IMR-90 (cell line): ENCODE measurements around the gene SLC2A13. TPM values are rescaled to one million over a fixed set of nuclear protein-coding genes. Genes with fewer than 3 reads are reported as not detected.

ENCODE experiments used
- ATAC-seq: fragments of 200-7000 bp; cut with Tn5 transposase; 2 replicates; pipeline ENCODE4 v1.9.1; 2020; ENCODE audit warnings: low read depth, mild to moderate bottlenecking, moderate library complexity
- BruUV-seq: library from RNA; stranded (reverse); fragments of 400-500 nt; replicated peaks from 2 replicates; lab custom pipeline; 2021; lab: Mats Ljungman, UMichigan
- CTCF ChIA-PET: fragments of 300-600 bp; formaldehyde crosslinking; extraction: SDS; loops from one replicate; lab custom pipeline; 2021; ENCODE audit warnings: antibody characterized with exemption; lab: Yijun Ruan, JAX
- POLR2A ChIA-PET: fragments of 300-600 bp; sonication (Branson Sonifier 250); formaldehyde crosslinking; loops from one replicate; lab custom pipeline; 2022; ENCODE audit warnings: antibody characterized with exemption; ENCODE audit not compliant: unreplicated experiment; lab: Charles Lee
- DNase-seq: peaks from one replicate; pipeline ENCODE4 v3.0.0; 2013
- H2AFZ ChIP-seq: replicated peaks from 2 replicates; pipeline ENCODE3; 2013; ENCODE audit warnings: low read length, mild to moderate bottlenecking; ENCODE audit not compliant: poor library complexity
- H2AK5ac ChIP-seq: 2 replicates; pipeline ENCODE4 v1.6.1; 2013; ENCODE audit warnings: low read depth, low read length, inconsistent platforms
- H2AK9ac ChIP-seq: replicated peaks from 2 replicates; pipeline ENCODE3; 2013; ENCODE audit warnings: mild to moderate bottlenecking, low read depth, low read length, moderate library complexity; ENCODE audit not compliant: poor library complexity
- H2BK120ac ChIP-seq: 2 replicates; pipeline ENCODE4 v1.6.1; 2013; ENCODE audit warnings: low read depth, low read length, inconsistent platforms
- H2BK15ac ChIP-seq: 3 replicates; pipeline ENCODE4 v1.6.1; 2013; ENCODE audit warnings: low read depth, low read length, inconsistent platforms
- H2BK20ac ChIP-seq: 2 replicates; pipeline ENCODE4 v1.6.1; 2013; ENCODE audit warnings: low read depth, mild to moderate bottlenecking, inconsistent platforms, low read length, moderate library complexity
- H2BK5ac ChIP-seq: 2 replicates; pipeline ENCODE4 v1.6.1; 2013; ENCODE audit warnings: mild to moderate bottlenecking, low read depth, low read length, inconsistent platforms; ENCODE audit not compliant: poor library complexity, severe bottlenecking
- H3K14ac ChIP-seq: replicated peaks from 2 replicates; pipeline ENCODE4 v1.6.1; 2013; ENCODE audit warnings: low read depth, low read length, inconsistent platforms
- H3K18ac ChIP-seq: 2 replicates; pipeline ENCODE4 v1.6.1; 2013; ENCODE audit warnings: low read depth, low read length, control low read depth
- H3K23ac ChIP-seq: 2 replicates; pipeline ENCODE4 v1.6.1; 2013; ENCODE audit warnings: low read depth, low read length, inconsistent platforms
- H3K27ac ChIP-seq: 2 replicates; pipeline ENCODE4 v1.5.1; 2013; ENCODE audit warnings: mild to moderate bottlenecking, control low read depth, low read length; ENCODE audit not compliant: insufficient read depth
- H3K27me3 ChIP-seq: 2 replicates; pipeline ENCODE4 v1.6.1; 2013; ENCODE audit warnings: low read length; ENCODE audit not compliant: control insufficient read depth, insufficient read depth
- H3K36me3 ChIP-seq: 2 replicates; pipeline ENCODE4 v1.6.1; 2013; ENCODE audit warnings: low read length, mixed read lengths; ENCODE audit not compliant: control insufficient read depth, insufficient read depth
- H3K4ac ChIP-seq: 2 replicates; pipeline ENCODE4 v1.6.1; 2013; ENCODE audit warnings: low read depth, low read length, inconsistent platforms
- H3K4me1 ChIP-seq: 2 replicates; pipeline ENCODE4 v1.6.1; 2013; ENCODE audit warnings: low read length, mixed read lengths; ENCODE audit not compliant: control insufficient read depth, insufficient read depth
- H3K4me2 ChIP-seq: 2 replicates; pipeline ENCODE4 v1.6.1; 2013; ENCODE audit warnings: low read depth, mild to moderate bottlenecking, control low read depth, low read length, moderate library complexity
- H3K4me3 ChIP-seq: 2 replicates; pipeline ENCODE4 v1.5.1; 2013; ENCODE audit warnings: low read depth, mild to moderate bottlenecking, control low read depth, low read length, moderate library complexity; ENCODE audit not compliant: insufficient read depth
- H3K56ac ChIP-seq: 2 replicates; pipeline ENCODE4 v1.6.1; 2013; ENCODE audit warnings: low read length, inconsistent platforms; ENCODE audit not compliant: insufficient read depth; ENCODE audit errors: extremely low read depth
- H3K79me1 ChIP-seq, 2 experiments: 2 replicates each; pipeline ENCODE4 v1.6.1; 2013; ENCODE audit warnings: low read length in 2 of 2, inconsistent platforms in 1 of 2, low read depth in 1 of 2
- H3K9ac ChIP-seq: 2 replicates; pipeline ENCODE4 v1.6.1; 2013; ENCODE audit warnings: low read depth, low read length, control low read depth
- H3K9me1 ChIP-seq: 2 replicates; pipeline ENCODE4 v1.6.1; 2013; ENCODE audit warnings: low read length, inconsistent platforms; ENCODE audit not compliant: insufficient read depth
- H3K9me3 ChIP-seq: 2 replicates; pipeline ENCODE4 v1.6.1; 2013; ENCODE audit warnings: low read length; ENCODE audit not compliant: control insufficient read depth, insufficient read depth
- H4K20me1 ChIP-seq: 2 replicates; pipeline ENCODE4 v1.6.1; 2013; ENCODE audit warnings: low read length, inconsistent platforms; ENCODE audit not compliant: insufficient read depth
- H4K5ac ChIP-seq: 2 replicates; pipeline ENCODE4 v1.6.1; 2013; ENCODE audit warnings: mild to moderate bottlenecking, low read depth, low read length, control low read depth
- H4K8ac ChIP-seq, 2 experiments: 2 replicates each; pipeline ENCODE4 v1.6.1; 2013; ENCODE audit warnings: low read depth in 2 of 2, low read length in 2 of 2, control low read depth in 1 of 2, inconsistent platforms in 1 of 2
- H4K91ac ChIP-seq: 2 replicates; pipeline ENCODE4 v1.6.1; 2013; ENCODE audit warnings: low read depth, low read length, inconsistent platforms; ENCODE audit not compliant: insufficient read depth
- CEBPB ChIP-seq: IDR thresholded peaks from 2 replicates; pipeline ENCODE4 v1.6.1; 2012; ENCODE audit warnings: low read depth, low read length, improper control_type of control experiment
- CHD1 ChIP-seq: IDR thresholded peaks from 2 replicates; pipeline ENCODE4 v1.6.1; 2012; ENCODE audit warnings: low read depth, low read length, improper control_type of control experiment
- FOS ChIP-seq: fragments of 150-350 bp; IDR thresholded peaks from 2 replicates; pipeline ENCODE4 v1.6.1; 2016; ENCODE audit warnings: low read depth, low read length
- MAZ ChIP-seq: IDR thresholded peaks from 2 replicates; pipeline ENCODE4 v1.6.1; 2012; ENCODE audit warnings: low read depth, mild to moderate bottlenecking, low read length, improper control_type of control experiment, moderate library complexity, borderline replicate concordance
- NFE2L2 ChIP-seq: fragments of 150-350 bp; IDR thresholded peaks from 2 replicates; pipeline ENCODE4 v1.6.1; 2016; ENCODE audit warnings: low read depth, mild to moderate bottlenecking, low read length
- POLR2A ChIP-seq: IDR thresholded peaks from 2 replicates; pipeline ENCODE4 v1.6.1; 2012; ENCODE audit warnings: mild to moderate bottlenecking, low read depth, low read length
- RAD21 ChIP-seq: IDR thresholded peaks from 2 replicates; pipeline ENCODE4 v1.6.1; 2012; ENCODE audit warnings: low read length, improper control_type of control experiment
- SMC3 ChIP-seq: fragments of 150-350 bp; IDR thresholded peaks from 2 replicates; pipeline ENCODE4 v1.6.1; 2016; ENCODE audit warnings: low read depth, mild to moderate bottlenecking, antibody characterized with exemption, low read length, moderate library complexity
- WGBS, 2 experiments: methylation state at CpG; one replicate each; pipeline versions ENCODE4 v1.1.5 to v1.1.7; 2013; ENCODE audit warnings: missing lambda C conversion rate in 2 of 2; ENCODE audit not compliant: insufficient read length in 1 of 2; ENCODE audit errors: extremely low coverage in 2 of 2; 5-methylcytosine and 5-hydroxymethylcytosine counted together
- dilution Hi-C: fragments of 300-500 bp; cut with HindIII; formaldehyde crosslinking; loops from one replicate; pipeline ENCODE4 v1.14.3; 2018; ENCODE audit warnings: low sequenced_read_pairs; ENCODE audit not compliant: unreplicated experiment
- in situ Hi-C: fragments of 300-500 bp; cut with MboI; formaldehyde crosslinking; loops from 3 replicates; pipeline ENCODE4 v1.14.3; 2019; ENCODE audit warnings: low sequenced_read_pairs, inconsistent platforms, mixed read lengths
- intact Hi-C: fragments of 100-400 bp; cut with micrococcal nuclease; formaldehyde crosslinking; loops from 2 replicates; pipeline ENCODE4 v1.10.0; 2022
- polyA plus RNA-seq, 3 experiments: library from polyadenylated mRNA; depleted of rRNA; stranded (reverse); fragments of >200 nt; gene quantifications; 2 replicates each; pipeline ENCODE4 v1.2.3, GENCODE V29; 2012; ENCODE audit warnings: low replicate concordance in 1 of 3
- total RNA-seq: library from RNA; depleted of rRNA; stranded (reverse); fragments of >200 nt; gene quantifications from 2 replicates; pipeline ENCODE4 v1.2.3, GENCODE V29; 2012
- TF ChIP-seq, protein P1 (sequence below): conservative IDR thresholded peaks from 2 replicates; pipeline ENCODE4 v1.5.1; 2012; ENCODE audit warnings: mild to moderate bottlenecking, low read depth, low read length, improper control_type of control experiment
- TF ChIP-seq, protein P2 (sequence below): fragments of 150-350 bp; IDR thresholded peaks from 2 replicates; pipeline ENCODE4 v1.6.1; 2016; ENCODE audit warnings: low read depth, mild to moderate bottlenecking, low read length, moderate library complexity, borderline replicate concordance

SLC2A13 gene
- total and polyA plus RNA-seq, 2 of the 4 experiments (the other 2 are of a cell fraction), result 1.5 to 3.9 TPM

DNA sequence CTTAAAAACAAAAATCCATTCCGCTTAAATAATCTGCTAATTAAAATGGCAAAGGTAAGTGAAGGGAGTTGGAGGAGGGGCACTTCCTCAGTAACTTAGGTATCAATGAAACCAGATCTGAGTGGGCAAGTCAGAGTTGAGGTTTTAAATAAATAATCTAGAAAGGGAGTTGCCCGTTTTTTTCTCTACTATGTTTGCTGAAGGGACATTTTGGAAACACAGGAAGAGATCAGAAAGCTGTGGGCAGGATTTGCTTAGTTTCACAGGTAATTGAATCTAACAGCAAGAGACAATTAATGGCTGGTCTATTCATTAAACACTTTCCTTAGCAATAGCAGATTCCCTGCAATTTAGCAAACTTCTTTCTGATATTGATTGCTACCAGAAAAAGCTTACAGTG, 300.2 kb downstream of the SLC2A13 start:
- Histone ChIP-seq H3K23ac (no peak overlapping the region), H2BK20ac (no peak overlapping the region), H3K18ac (no peak overlapping the region), H3K14ac (no peak overlapping the region), H2BK120ac (no peak overlapping the region), H3K4me2 (no peak overlapping the region), H2BK5ac (no peak overlapping the region), H4K91ac (no peak overlapping the region), H2AK5ac (no peak overlapping the region), H4K8ac (no peak overlapping the region), H4K20me1 (no peaks in the 10 kb centered on the region), H3K9ac (no peak overlapping the region), H4K5ac (no peak overlapping the region), H2AK9ac (no peak overlapping the region), H3K79me1 (no peaks in the 10 kb centered on the region), H2AFZ (no peak overlapping the region), H3K27ac (no peak overlapping the region), H3K9me1 (no peaks in the 10 kb centered on the region), H3K4me1 (no peaks in the 10 kb centered on the region), H3K36me3 (no peaks in the 10 kb centered on the region), H3K9me3 (no peaks in the 10 kb centered on the region), H3K4me3 (no peak overlapping the region), H3K27me3 (no peaks in the 10 kb centered on the region), H3K4ac (no peak overlapping the region), H2BK15ac (no peak overlapping the region), H3K56ac (no peak overlapping the region)
- no peak for DNase-seq
- no TSS peak for BruUV-seq
- no peak for ATAC-seq
- ChIA-PET POLR2A (no interaction called here), CTCF (no interaction called here)
- WGBS, 2 experiments, result no CpG with 5 or more reads among the region's 2 CpGs
- in situ Hi-C loops, result no loop called here
- intact Hi-C loops, result no loop called here
- dilution Hi-C loops, result no loop called here
- TF ChIP-seq SMC3 (no peak), FOS (no peak), CHD1 (no peak), RAD21 (no peak), POLR2A (no peak), CEBPB (no peak), NFE2L2 (no peak), MAZ (no peak)
- TF ChIP-seq, protein P1, sequence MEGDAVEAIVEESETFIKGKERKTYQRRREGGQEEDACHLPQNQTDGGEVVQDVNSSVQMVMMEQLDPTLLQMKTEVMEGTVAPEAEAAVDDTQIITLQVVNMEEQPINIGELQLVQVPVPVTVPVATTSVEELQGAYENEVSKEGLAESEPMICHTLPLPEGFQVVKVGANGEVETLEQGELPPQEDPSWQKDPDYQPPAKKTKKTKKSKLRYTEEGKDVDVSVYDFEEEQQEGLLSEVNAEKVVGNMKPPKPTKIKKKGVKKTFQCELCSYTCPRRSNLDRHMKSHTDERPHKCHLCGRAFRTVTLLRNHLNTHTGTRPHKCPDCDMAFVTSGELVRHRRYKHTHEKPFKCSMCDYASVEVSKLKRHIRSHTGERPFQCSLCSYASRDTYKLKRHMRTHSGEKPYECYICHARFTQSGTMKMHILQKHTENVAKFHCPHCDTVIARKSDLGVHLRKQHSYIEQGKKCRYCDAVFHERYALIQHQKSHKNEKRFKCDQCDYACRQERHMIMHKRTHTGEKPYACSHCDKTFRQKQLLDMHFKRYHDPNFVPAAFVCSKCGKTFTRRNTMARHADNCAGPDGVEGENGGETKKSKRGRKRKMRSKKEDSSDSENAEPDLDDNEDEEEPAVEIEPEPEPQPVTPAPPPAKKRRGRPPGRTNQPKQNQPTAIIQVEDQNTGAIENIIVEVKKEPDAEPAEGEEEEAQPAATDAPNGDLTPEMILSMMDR, result no peak
- TF ChIP-seq, protein P2, sequence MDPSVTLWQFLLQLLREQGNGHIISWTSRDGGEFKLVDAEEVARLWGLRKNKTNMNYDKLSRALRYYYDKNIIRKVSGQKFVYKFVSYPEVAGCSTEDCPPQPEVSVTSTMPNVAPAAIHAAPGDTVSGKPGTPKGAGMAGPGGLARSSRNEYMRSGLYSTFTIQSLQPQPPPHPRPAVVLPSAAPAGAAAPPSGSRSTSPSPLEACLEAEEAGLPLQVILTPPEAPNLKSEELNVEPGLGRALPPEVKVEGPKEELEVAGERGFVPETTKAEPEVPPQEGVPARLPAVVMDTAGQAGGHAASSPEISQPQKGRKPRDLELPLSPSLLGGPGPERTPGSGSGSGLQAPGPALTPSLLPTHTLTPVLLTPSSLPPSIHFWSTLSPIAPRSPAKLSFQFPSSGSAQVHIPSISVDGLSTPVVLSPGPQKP, result no peak
